Gastroesophageal sphincter (tissue), 3 donors: ENCODE data around the gene AP4E1.

ENCODE experiments used
- CTCF ChIP-seq, 4 experiments: fragments of 200-600 bp in 2 of 4; fragments of 450-650 bp in 2 of 4; sonication (generic) in 1 of 4; IDR thresholded peaks; one replicate each; pipeline ENCODE4 v1.5.1; 2017 to 2019; ENCODE audit warnings: antibody characterized with exemption in 4 of 4, mild to moderate bottlenecking in 2 of 4, moderate library complexity in 2 of 4
- POLR2A ChIP-seq, 2 donors: fragments of 450-650 bp; IDR thresholded peaks; one replicate each; pipeline ENCODE4 v1.6.1; 2017; ENCODE audit warnings: antibody characterized with exemption in 2 of 2, mild to moderate bottlenecking in 2 of 2, moderate library complexity in 1 of 2
- POLR2AphosphoS5 ChIP-seq: sonication (generic); formaldehyde crosslinking; IDR thresholded peaks from one replicate; pipeline ENCODE4 v1.6.1; 2017; ENCODE audit warnings: antibody characterized with exemption

GRCh38 chr15:50953302-50953701 lies 44.8 kb downstream of the AP4E1 start:
- TF ChIP-seq CTCF (IDR thresholded peaks at IDR 0.05): no peak
- no peak for TF ChIP-seq POLR2A (IDR thresholded peaks at IDR 0.05)
- no peak for TF ChIP-seq POLR2AphosphoS5
